Loucy (cell line): ENCODE measurements around the gene TTI1.

Experiments
- H2AFZ ChIP-seq: fragments of 200-600 bp; sonication (generic); 2 replicates; pipeline ENCODE4 v1.6.0; 2016; ENCODE audit warnings: antibody characterized with exemption, mild to moderate bottlenecking, low read length, moderate library complexity
- H3F3A ChIP-seq: fragments of 200-600 bp; 2 replicates; pipeline ENCODE4 v1.6.0; 2016; ENCODE audit warnings: antibody characterized with exemption, low read depth, mild to moderate bottlenecking
- H3K27me3 ChIP-seq: fragments of 200-600 bp; sonication (generic); 2 replicates; pipeline ENCODE4 v1.6.1; 2014; ENCODE audit warnings: low read length, mild to moderate bottlenecking; ENCODE audit not compliant: insufficient read depth, poor library complexity, severe bottlenecking
- H3K36me3 ChIP-seq: fragments of 200-600 bp; sonication (generic); 2 replicates; pipeline ENCODE4 v1.6.1; 2016; ENCODE audit warnings: low read length; ENCODE audit not compliant: insufficient read depth
- H3K4me1 ChIP-seq: fragments of 200-600 bp; sonication (generic); 2 replicates; pipeline ENCODE4 v1.5.1; 2014; ENCODE audit warnings: low read length, mild to moderate bottlenecking; ENCODE audit not compliant: insufficient read depth, poor library complexity, severe bottlenecking
- H3K4me2 ChIP-seq: fragments of 200-600 bp; sonication (generic); 2 replicates; pipeline ENCODE4 v1.6.0; 2014; ENCODE audit warnings: antibody characterized with exemption, low read length, low read depth, mild to moderate bottlenecking; ENCODE audit not compliant: poor library complexity, severe bottlenecking
- H3K4me3 ChIP-seq: fragments of 200-600 bp; sonication (generic); 2 replicates; pipeline ENCODE4 v1.5.1; 2014; ENCODE audit warnings: low read length, mild to moderate bottlenecking, mixed read lengths; ENCODE audit not compliant: poor library complexity, severe bottlenecking
- H3K79me2 ChIP-seq: fragments of 200-600 bp; sonication (generic); 2 replicates; pipeline ENCODE4 v1.6.1; 2014; ENCODE audit warnings: low read length; ENCODE audit not compliant: insufficient read depth
- H3K9ac ChIP-seq: fragments of 200-600 bp; sonication (generic); 2 replicates; pipeline ENCODE4 v1.6.0; 2014; ENCODE audit warnings: mild to moderate bottlenecking, low read depth, low read length, moderate library complexity; ENCODE audit not compliant: poor library complexity, severe bottlenecking
- H3K9me2 ChIP-seq: fragments of 200-600 bp; sonication (generic); replicated peaks from 2 replicates; pipeline ENCODE4 v1.6.1; 2016; ENCODE audit warnings: low read depth, low read length, mixed read lengths
- H3K9me3 ChIP-seq: fragments of 200-600 bp; sonication (generic); 2 replicates; pipeline ENCODE4 v1.6.1; 2014; ENCODE audit warnings: mild to moderate bottlenecking, antibody characterized with exemption, low read length, low read depth; ENCODE audit not compliant: insufficient read depth
- H4K20me1 ChIP-seq: fragments of 200-600 bp; sonication (generic); 2 replicates; pipeline ENCODE4 v1.6.0; 2014; ENCODE audit warnings: antibody characterized with exemption, low read length, mild to moderate bottlenecking; ENCODE audit not compliant: insufficient read depth, poor library complexity, severe bottlenecking
- CTCF ChIP-seq: fragments of 200-600 bp; sonication (generic); conservative IDR thresholded peaks from 2 replicates; pipeline ENCODE4 v1.5.1; 2014; ENCODE audit warnings: mild to moderate bottlenecking, antibody characterized with exemption, low read length
- EZH2phosphoT487 ChIP-seq: fragments of 200-600 bp; IDR thresholded peaks from 2 replicates; pipeline ENCODE4 v1.6.1; 2018; ENCODE audit warnings: antibody characterized with exemption, mild to moderate bottlenecking, moderate library complexity, borderline replicate concordance

Gene TTI1

GRCh38 chr20:37933786-37934633, 99.2 kb downstream of the TTI1 start:
- H3F3A ChIP-seq = no peaks in the 10 kb centered on the region
- H3K4me2 ChIP-seq = no peak overlapping the region
- no peak overlapping the region for H3K9ac ChIP-seq
- H3K9me3 ChIP-seq = no peaks in the 10 kb centered on the region
- H4K20me1 ChIP-seq = no peaks in the 10 kb centered on the region
- H3K27me3 ChIP-seq = no peaks in the 10 kb centered on the region
- no peaks in the 10 kb centered on the region for H3K9me2 ChIP-seq
- no peaks in the 10 kb centered on the region for H3K79me2 ChIP-seq
- no peak overlapping the region for H2AFZ ChIP-seq
- no peak overlapping the region for H3K4me3 ChIP-seq
- H3K4me1 ChIP-seq = no peaks in the 10 kb centered on the region
- no peaks in the 10 kb centered on the region for H3K36me3 ChIP-seq
- no peak for TF ChIP-seq CTCF
- TF ChIP-seq EZH2phosphoT487 = no peak
